ENCODE data around the gene DCTPP1. TPM values are rescaled to one million over a fixed set of nuclear protein-coding genes. Genes with fewer than 3 reads are reported as not detected.

DCTPP1 gene
- total and polyA plus RNA-seq, 2 of the 13 experiments (the other 11 are each of a cell fraction or from before 2014, with no cell fraction given) = 54.8 to 74.4 TPM

DNA sequence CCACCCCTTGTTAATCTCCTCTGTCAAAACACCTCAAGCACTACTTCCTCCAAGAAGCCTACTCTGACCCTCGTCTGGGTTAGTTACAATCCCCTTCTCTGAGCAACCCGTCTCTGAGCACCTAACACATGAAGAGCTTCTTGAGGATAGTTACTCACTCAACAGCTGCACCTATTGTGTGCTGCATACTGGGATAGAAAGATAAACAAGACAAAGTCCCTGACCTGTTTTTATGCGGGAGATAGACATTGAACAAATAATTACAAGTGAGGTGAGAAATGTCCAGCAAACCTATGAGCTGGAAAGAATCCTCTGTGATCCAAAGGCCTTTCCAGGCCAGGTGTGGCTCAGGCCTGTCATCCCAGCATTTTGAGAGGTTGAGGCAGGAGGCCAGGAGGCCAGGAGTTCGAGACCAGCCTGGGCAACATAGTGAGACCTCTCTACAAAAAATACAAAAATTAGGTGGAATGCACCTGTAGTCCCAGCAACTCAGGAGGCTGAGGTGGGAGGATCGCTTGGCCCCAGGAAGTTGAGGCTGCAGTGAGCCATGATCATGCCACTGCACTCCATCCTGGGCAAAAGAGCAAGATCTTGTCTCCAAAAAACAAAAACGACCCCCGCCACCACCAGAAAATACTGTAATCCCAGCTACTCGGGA lies 27.9 kb downstream of the DCTPP1 start (continued):
- TF ChIP-seq ZEB1 (IDR thresholded peaks at IDR 0.05; ENCODE audit: insufficient replicate concordance, low read depth) (peak; percentile 80), EP300 (IDR thresholded peaks at IDR 0.05; ENCODE audit: low read depth in 2 of 2, low read length in 2 of 2) (peak; percentile 33 to 77; a peak in 2 of 4 replicates), EP300 (CRISPR knock-in tag; IDR thresholded peaks at IDR 0.05; ENCODE audit: borderline replicate concordance) (peak; percentile 40; the same call in 1 of the 2 replicates), ETV6 (CRISPR knock-in tag; conservative IDR thresholded peaks at IDR 0.05) (no peak), ZNF296 (CRISPR knock-in tag; conservative IDR thresholded peaks at IDR 0.05) (no peak), SP4 (CRISPR knock-in tag; IDR thresholded peaks at IDR 0.05) (peak; percentile 53; the same call in 1 of the 2 replicates), ZNF335 (CRISPR knock-in tag; IDR thresholded peaks at IDR 0.05) (peak; percentile 78; the same call in 1 of the 2 replicates), TCF12 (IDR thresholded peaks at IDR 0.05) (no peak), TCF12 (CRISPR knock-in tag; IDR thresholded peaks at IDR 0.05) (no peak), HNRNPL (IDR thresholded peaks at IDR 0.05; ENCODE audit: low read depth, low read length) (no peak), SAP130 (CRISPR knock-in tag; IDR thresholded peaks at IDR 0.05; ENCODE audit: low read depth) (peak; percentile 92), ZNF563 (CRISPR knock-in tag; IDR thresholded peaks at IDR 0.05) (no peak), CCAR2 (optimal IDR thresholded peaks at IDR 0.05; ENCODE audit: low read depth, low read length) (no peak), ZMYM3 (CRISPR knock-in tag; IDR thresholded peaks at IDR 0.05) (peak; percentile 99), BRCA1 (CRISPR knock-in tag; IDR thresholded peaks at IDR 0.05) (no peak), ZMAT3 (CRISPR knock-in tag; conservative IDR thresholded peaks at IDR 0.05) (peak; percentile 54), PHB2 (IDR thresholded peaks at IDR 0.05; ENCODE audit: partially characterized antibody) (no peak), YEATS2 (CRISPR knock-in tag; IDR thresholded peaks at IDR 0.05; ENCODE audit: borderline replicate concordance) (peak; percentile 28; the same call in 1 of the 2 replicates), ZNF354B (CRISPR knock-in tag; IDR thresholded peaks at IDR 0.05) (no peak)
- TF ChIP-seq, protein P1, sequence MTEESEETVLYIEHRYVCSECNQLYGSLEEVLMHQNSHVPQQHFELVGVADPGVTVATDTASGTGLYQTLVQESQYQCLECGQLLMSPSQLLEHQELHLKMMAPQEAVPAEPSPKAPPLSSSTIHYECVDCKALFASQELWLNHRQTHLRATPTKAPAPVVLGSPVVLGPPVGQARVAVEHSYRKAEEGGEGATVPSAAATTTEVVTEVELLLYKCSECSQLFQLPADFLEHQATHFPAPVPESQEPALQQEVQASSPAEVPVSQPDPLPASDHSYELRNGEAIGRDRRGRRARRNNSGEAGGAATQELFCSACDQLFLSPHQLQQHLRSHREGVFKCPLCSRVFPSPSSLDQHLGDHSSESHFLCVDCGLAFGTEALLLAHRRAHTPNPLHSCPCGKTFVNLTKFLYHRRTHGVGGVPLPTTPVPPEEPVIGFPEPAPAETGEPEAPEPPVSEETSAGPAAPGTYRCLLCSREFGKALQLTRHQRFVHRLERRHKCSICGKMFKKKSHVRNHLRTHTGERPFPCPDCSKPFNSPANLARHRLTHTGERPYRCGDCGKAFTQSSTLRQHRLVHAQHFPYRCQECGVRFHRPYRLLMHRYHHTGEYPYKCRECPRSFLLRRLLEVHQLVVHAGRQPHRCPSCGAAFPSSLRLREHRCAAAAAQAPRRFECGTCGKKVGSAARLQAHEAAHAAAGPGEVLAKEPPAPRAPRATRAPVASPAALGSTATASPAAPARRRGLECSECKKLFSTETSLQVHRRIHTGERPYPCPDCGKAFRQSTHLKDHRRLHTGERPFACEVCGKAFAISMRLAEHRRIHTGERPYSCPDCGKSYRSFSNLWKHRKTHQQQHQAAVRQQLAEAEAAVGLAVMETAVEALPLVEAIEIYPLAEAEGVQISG (CRISPR knock-in tag; IDR thresholded peaks at IDR 0.05) = peak; percentile 61
- TF ChIP-seq, protein P2, sequence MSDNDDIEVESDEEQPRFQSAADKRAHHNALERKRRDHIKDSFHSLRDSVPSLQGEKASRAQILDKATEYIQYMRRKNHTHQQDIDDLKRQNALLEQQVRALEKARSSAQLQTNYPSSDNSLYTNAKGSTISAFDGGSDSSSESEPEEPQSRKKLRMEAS (IDR thresholded peaks at IDR 0.05) = peak; percentile 53; the same call in 1 of the 2 replicates
- TF ChIP-seq, protein P3, sequence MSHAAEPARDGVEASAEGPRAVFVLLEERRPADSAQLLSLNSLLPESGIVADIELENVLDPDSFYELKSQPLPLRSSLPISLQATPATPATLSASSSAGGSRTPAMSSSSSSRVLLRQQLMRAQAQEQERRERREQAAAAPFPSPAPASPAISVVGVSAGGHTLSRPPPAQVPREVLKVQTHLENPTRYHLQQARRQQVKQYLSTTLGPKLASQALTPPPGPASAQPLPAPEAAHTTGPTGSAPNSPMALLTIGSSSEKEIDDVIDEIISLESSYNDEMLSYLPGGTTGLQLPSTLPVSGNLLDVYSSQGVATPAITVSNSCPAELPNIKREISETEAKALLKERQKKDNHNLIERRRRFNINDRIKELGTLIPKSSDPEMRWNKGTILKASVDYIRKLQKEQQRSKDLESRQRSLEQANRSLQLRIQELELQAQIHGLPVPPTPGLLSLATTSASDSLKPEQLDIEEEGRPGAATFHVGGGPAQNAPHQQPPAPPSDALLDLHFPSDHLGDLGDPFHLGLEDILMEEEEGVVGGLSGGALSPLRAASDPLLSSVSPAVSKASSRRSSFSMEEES (CRISPR knock-in tag; IDR thresholded peaks at IDR 0.05) = peak; percentile 49; the same call in 1 of the 2 replicates
- TF ChIP-seq, protein P4, sequence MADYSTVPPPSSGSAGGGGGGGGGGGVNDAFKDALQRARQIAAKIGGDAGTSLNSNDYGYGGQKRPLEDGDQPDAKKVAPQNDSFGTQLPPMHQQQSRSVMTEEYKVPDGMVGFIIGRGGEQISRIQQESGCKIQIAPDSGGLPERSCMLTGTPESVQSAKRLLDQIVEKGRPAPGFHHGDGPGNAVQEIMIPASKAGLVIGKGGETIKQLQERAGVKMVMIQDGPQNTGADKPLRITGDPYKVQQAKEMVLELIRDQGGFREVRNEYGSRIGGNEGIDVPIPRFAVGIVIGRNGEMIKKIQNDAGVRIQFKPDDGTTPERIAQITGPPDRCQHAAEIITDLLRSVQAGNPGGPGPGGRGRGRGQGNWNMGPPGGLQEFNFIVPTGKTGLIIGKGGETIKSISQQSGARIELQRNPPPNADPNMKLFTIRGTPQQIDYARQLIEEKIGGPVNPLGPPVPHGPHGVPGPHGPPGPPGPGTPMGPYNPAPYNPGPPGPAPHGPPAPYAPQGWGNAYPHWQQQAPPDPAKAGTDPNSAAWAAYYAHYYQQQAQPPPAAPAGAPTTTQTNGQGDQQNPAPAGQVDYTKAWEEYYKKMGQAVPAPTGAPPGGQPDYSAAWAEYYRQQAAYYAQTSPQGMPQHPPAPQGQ (CRISPR knock-in tag; IDR thresholded peaks at IDR 0.05; ENCODE audit: borderline replicate concordance) = no peak
- TF ChIP-seq, protein P5, sequence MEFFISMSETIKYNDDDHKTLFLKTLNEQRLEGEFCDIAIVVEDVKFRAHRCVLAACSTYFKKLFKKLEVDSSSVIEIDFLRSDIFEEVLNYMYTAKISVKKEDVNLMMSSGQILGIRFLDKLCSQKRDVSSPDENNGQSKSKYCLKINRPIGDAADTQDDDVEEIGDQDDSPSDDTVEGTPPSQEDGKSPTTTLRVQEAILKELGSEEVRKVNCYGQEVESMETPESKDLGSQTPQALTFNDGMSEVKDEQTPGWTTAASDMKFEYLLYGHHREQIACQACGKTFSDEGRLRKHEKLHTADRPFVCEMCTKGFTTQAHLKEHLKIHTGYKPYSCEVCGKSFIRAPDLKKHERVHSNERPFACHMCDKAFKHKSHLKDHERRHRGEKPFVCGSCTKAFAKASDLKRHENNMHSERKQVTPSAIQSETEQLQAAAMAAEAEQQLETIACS (CRISPR knock-in tag; IDR thresholded peaks at IDR 0.05) = no peak

All from HepG2 (cell line).